ACHN (cell line): ENCODE results near the gene PLEKHO2.

Experiments used
- DNase-seq: peaks from one replicate; pipeline ENCODE4 v3.0.0-alpha.2; 2015
- in situ Hi-C: cut with HindIII; loops from 2 replicates; pipeline ENCODE4 v1.10.0; 2017; ENCODE audit warnings: low sequenced_read_pairs, low pct_ligation_motif_present, low pct_unique_long_range_greater_than_20kb

The PLEKHO2 gene

DNA sequence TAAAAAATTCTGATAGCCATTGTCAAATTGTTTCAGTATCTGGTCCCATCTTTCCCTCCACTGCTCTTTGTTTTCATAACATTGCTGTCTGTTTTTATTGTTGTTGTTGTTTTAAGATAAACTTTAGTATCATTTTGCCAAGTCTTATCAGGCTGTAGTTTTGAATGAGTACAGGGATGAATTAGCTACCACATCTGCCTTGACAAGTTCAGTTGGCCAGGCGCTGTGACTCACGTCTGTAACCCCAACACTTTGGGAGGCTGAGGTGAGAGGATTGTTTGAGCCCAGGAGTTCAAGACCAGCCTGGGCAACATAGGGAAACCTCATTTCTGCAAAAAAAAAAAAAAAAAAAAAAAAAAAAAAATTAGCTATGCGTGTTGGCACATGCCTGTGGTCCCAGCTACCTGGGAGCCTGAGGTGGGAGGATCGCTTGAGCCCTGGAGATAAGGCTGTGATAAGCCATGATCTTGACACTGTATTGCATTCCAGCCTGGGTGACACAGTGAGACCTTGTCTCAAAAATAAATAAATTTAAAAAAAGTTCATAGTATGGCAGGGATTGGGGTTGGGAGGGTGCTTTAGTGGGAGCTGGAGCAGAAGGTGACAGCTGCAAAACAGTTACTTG, 61.7 kb downstream of the PLEKHO2 start:
- DNase-seq, result no peak
- in situ Hi-C loops, result no loop called here

- in situ Hi-C loops, result no loop called here
- no peak for DNase-seq
Measured at GRCh38 chr15:64904189-64904588, 62.5 kb downstream of the PLEKHO2 start.

DNA sequence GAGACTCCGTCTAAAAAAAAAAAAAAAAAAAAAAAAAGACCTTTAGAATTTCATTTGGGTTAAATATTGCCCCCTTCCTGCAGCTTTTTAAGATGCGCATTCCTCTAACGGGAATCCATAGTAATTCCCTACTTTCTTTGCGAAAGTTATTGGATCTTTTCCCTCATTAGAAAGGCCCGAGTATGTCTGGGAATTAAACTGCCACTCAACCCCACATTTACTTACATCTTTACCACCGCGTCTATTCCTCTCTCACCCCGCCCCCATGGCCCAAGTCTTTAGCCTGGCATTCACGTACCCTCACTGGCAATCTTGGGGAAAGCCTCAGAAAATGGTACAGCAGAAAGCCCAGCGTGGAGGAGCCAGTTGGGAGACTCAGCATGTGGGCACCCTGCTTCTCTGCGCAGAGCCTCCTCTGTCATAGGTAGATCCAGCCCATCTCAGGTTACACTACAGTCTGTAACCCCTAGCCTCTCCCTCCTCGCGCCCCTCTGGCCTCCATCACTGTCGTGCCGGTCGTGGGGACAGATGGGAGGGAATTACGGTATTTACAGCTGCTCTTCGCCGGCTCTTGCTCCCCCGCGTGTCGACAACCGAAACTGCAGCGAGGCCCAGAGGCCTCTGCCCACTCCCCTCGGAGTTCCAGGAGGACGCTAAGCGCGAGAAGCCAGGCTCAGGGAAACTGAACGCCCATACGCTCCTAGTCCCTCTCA, 63.6 kb downstream of the PLEKHO2 start:
- DNase-seq, result peak; percentile 75
- in situ Hi-C loops, result no loop called here

- no peak for DNase-seq
- in situ Hi-C loops, result no loop called here
Measured at GRCh38 chr15:64905941-64906340, 64.2 kb downstream of the PLEKHO2 start.

GRCh38 chr15:64906402-64906801, 64.7 kb downstream of the PLEKHO2 start:
- DNase-seq, result no peak
- in situ Hi-C loops, result no loop called here

- no peak for DNase-seq
- in situ Hi-C loops, result no loop called here
Measured at GRCh38 chr15:64907991-64908390, 66.3 kb downstream of the PLEKHO2 start.

DNA sequence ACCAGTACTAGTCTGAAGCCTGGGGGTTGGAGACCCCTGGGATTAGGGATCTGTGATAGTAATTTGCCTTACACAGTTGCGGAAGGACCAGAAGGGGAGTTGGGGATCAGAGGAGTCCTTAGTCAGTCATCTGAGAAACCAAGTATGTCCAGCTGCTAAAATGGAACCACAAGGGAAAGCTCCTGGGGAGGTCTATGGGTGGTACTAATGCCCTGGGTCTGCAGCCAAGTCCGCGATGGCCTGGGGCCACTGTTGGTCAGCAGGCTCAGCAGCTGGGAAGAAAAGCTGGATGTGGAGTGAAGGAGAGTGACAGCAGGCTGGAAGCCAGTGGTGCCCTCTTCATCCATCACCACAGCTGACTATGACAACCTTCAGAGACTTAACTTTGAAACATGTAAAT, 67.8 kb downstream of the PLEKHO2 start:
- in situ Hi-C loops, result no loop called here
- no peak for DNase-seq

GRCh38 chr15:64911311-64912186, 69.8 kb downstream of the PLEKHO2 start, which contains the start of gene ANKDD1A:
ANKDD1A (plus strand) TSS chr15:64911902; CDS start chr15:64911931, 29 bp downstream.
- in situ Hi-C loops, result no loop called here
- peak; percentile 44 for DNase-seq

GRCh38 chr15:64912379-64913325, 70.9 kb downstream of the PLEKHO2 start:
- DNase-seq, result no peak
- in situ Hi-C loops, result no loop called here

DNA sequence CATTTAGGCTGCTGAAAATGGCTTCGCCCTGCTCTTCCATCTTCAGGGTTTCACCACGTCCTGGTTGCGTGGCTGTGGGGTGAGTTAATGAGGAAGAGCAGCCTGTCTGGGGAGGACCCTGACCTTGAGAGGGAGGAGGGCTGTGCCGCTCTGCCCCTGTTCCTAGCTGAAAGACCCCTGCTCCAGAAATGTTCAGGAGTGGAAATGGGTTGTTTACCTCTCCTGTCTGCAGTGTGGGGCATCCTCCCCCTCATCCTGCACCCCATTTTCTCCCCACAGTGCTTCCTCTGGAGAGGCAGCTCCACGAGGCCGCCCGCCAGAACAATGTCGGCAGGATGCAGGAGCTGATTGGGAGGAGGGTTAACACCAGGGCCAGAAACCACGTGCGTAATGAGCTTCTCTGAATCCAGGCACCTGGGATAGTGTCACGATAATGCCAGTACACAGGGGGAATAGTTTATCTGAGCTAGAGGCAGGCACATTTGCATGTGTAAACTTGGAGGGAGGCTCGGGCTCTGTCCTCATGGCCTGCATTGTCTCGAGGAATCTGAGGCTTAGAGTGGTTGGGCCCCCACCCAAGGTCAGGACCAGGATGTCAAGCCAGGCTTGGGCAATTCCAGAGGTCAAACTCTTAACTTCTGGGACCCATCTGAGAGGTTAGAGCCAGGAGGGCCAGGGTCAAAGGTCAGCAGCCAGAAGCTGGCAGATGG, 74.0 kb downstream of the PLEKHO2 start:
- no peak for DNase-seq
- in situ Hi-C loops, result no loop called here

- DNase-seq, result no peak
- in situ Hi-C loops, result no loop called here
Measured at GRCh38 chr15:64916365-64916764, 74.7 kb downstream of the PLEKHO2 start.

- DNase-seq, result no peak
- in situ Hi-C loops, result no loop called here
Measured at GRCh38 chr15:64917211-64917610, 75.5 kb downstream of the PLEKHO2 start.
